ENCODE measurements around the gene C2CD5.
"Not testable (repeated sequence)": the region's sequence is repeated elsewhere in the genome, so short reads cannot be mapped to it uniquely, and the experiment has no call there.

C2CD5 gene

GRCh38 chr12:22477166-22477893 lies 67.0 kb downstream of the C2CD5 start:
- DNase-seq (ENCODE audit: low spot score), result no peak

DNA sequence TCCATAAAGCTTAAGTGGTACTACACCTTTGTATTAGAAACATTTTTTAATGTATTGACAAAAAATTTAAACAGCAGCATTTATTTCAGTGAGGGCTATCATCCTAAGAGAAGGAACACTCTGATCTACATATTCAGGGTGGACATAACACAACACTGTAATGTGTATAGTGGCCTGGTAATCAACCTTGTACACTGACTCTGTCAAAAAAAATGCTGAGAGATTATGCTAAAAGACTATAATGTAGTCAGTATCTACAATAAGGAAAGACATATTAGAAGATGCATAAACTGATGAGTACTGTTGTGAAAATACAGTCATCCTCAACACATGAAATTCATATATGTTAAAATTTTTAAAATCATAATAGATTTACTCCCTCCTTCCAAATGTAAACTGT lies 68.2 kb downstream of the C2CD5 start:
- no peak for DNase-seq (ENCODE audit: low spot score)

DNA sequence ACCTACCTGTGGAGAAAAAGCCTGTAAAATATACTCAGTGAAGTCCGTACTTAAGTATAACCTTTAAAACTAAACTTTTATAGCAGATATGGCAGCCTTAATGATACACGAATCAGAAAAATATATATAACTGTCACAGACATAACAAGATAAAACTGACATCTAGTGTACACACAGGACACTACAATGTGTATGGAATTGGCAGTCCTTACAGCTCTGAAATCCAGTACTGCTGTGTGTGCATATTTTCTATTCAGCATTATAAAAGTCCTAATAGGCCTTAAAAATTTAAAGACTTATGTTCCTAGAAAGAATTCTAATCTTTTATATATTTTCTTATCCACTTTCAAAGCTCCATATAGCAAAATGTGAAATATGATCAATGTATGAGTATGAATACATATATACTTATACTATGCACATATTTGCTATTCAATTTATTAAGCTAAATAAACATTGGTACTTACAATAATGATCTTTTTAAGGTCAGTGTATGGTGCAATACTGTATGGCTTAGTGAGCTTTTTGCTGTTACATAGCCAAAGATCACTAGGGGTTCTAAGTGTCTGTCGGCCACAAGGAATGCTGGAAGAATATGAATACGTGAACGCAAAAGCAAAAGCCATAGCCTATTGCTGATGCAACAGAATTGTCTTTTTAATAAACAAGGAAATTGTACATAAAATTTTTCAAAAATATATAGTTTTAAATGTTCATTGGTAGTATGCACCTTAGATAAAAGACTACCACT lies 69.2 kb downstream of the C2CD5 start:
- no peak for DNase-seq (ENCODE audit: low spot score)

- no peak for DNase-seq (ENCODE audit: low spot score)
Observed at GRCh38 chr12:22473212-22473611, 71.1 kb downstream of the C2CD5 start.

DNA sequence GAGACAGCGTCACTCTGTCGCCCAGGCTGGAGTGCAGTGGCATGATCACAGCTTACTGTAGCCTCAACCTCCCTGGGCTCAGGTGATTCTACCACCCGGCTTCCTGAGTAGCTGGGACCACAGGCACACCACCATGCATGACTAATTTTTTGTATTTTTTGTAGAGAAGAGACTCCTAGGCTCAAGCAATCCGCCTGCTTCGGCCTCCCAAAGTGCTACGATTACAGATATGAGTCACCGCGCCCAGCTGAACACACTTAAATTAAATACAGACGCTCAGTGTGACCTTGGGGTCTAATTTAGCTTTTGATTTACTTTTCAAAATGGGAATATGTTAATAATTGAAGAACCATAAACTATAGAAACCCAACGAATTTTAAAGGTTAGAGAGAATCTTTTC lies 77.2 kb downstream of the C2CD5 start:
- DNase-seq (ENCODE audit: low spot score), result peak; percentile 60

GRCh38 chr12:22463306-22463705 lies 81.0 kb downstream of the C2CD5 start:
- DNase-seq (ENCODE audit: low spot score), result no peak

DNA sequence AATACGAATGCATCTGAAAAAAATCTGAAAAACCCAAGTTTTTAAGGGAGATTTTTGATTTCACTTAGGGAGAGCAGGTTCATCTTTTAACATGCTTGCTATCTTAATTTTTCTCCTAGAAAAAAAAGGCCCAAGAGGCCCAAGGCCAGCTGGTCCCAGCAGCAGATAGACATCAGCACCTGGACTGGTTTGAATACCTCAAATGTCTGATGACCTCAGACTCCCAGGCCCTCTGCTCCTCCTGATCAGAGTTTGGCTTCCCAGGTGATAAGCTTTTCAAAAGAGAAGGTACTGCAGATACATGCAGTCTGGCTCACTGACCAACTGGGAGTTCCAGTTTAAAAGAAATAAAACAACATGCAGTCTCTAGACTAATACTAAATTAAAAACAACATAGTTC lies 82.6 kb downstream of the C2CD5 start:
- DNase-seq (ENCODE audit: low spot score), result no peak

- peak; percentile 53 for DNase-seq (ENCODE audit: low spot score)
Observed at GRCh38 chr12:22459838-22460490, 84.4 kb downstream of the C2CD5 start.

DNA sequence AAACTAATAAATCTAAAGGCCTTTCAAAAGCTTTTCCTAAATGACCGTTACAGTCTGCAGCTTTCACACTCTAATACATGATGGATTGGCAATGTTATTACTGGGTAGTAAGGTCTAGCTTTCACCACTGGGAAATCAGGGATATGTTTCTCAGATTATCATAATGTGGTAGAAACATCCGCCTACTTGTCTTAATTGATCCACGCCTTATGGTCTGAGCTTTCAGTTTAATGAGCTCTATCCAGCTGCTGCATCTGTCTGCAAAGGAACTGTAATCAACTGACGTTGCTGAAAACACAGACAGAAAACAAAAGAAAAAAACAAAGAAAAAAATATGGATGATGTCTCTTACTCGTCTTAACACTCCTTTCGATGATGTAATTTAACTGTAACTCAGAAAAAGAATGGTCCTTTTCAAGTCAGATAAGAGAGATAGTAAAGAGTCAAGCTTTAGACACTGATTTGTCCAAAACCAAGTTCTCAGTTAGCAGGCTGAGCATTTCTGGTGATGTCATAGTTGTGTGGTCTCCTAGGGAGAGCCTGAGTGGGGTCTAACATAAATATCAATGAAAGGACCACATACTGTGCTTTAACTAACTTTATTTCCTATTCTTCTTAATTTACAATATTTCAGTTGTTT lies 85.9 kb downstream of the C2CD5 start:
- no peak for DNase-seq (ENCODE audit: low spot score)

- no peak for DNase-seq (ENCODE audit: low spot score)
Observed at GRCh38 chr12:22457085-22457484, 87.3 kb downstream of the C2CD5 start.

DNA sequence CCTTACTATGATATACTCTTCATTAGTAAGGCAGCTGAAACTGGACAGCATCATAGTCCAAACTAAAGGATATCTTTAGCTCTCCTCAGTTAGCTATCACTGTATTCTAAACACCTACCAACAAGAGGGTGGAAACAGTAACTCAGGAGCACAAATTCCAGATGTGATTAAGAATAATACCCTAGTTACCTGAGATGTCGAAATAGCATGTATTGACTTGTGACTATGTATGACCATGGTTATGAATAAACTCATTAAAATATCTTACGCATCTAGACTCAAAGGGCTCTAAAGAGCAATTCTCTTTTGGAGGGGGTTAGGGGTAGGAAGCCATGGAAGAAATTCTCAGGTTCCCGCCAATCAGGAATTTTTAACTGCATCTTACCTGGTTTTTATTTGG lies 90.8 kb downstream of the C2CD5 start:
- DNase-seq (ENCODE audit: low spot score), result no peak

DNA sequence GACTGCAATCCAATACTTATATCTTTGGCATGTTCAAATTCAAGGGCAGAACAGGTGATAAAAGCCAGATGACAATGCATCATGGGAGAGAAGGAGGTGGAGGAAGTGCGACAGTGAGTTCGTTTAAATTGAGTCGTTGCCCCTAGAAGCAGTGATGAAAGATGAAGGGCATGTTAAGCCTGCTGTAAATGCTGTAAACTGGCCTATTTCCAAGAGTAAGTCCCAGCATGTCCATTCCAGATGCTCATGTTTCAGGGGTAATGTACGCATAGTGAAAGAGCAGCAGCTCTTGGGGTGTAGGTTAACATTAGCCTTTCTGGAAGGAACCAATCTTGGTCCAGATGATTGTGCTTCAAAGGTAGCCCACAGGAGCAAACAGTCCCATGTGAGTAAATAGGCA lies 97.1 kb downstream of the C2CD5 start:
- DNase-seq (ENCODE audit: low spot score), result no peak

GRCh38 chr12:22444317-22444665 lies 100.1 kb downstream of the C2CD5 start:
- DNase-seq (ENCODE audit: low spot score), result not testable (repeated sequence)

DNA sequence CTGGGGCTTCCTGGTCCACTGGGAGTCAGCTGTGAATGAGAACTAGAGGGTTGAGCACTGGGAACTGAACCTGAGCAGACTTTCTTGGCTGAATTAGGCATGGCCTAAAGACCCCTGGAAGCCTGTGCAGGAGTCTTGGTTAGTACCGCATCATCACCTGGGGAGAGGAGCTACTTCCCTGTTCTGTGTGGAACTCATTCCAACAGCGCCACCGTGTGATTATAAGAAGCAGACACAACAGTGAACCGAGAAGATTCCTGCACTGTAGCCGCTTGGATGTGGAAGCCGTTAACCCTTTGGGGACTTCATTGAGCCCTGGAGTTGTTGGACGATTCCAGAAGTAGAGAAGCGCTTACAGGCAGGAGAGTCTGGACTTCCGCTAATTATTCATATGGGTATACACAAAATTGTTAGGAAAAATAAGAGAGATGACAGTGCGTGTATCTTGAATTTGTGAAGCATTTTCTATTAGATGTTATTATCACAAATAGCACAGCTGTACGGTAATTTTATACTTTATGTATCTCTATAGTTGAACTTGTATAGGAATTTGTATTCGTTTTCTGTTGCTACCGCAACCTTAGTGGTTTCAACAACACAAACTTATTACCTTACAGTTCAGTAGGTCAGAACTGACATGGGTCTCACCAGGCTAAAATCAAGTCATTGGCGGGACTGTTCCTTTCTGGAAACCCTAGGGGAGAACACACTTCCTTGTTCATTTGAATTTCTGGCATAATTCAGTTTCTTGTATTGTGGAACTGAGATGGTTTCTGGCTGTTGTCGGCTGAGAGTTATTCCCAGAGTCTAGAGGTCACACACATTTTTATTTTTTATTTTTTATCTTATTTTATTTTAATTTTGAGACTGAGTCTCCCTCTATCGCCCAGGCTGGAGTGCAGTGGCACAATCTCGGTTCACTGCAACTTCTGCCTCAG lies 100.7 kb downstream of the C2CD5 start:
- peak; percentile 85 for DNase-seq (ENCODE audit: low spot score)

DNA sequence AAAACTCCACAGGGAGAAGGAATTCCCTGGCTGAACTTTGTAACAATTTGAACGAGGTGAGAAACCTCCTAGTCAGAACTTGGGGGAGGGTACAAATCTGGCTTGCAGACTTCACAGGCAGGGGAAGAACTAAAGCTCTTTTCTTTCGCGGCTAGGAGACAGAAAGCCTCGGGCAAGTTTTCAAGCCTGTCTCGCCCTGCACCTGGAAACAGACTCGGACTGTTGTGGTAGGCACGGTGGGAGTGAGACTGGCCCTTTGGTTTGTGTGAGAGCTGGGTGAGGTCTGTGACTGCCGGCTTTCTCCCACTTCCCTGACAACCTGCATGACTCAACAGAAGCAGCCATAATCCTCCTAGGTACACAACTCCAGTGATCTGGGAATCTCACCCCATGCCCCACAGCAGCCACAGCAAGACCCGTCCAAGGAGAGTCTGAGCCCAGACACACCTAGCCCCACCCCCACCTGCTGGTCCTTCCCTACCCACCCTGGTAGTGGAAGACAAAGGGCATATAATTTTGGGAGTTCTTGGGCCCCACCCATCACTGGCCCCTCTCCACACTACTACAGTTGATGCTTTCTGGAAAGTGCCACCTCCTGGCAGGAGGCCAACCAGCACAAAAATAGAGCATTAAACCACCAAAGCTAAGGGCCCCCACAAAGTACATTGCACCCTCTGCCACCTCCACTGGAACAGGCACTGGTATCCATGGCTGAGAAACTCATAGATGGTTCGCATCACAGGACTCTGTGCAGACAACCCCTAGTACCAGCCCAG lies 107.1 kb downstream of the C2CD5 start:
- peak; percentile 58 for DNase-seq (ENCODE audit: low spot score)

DNA sequence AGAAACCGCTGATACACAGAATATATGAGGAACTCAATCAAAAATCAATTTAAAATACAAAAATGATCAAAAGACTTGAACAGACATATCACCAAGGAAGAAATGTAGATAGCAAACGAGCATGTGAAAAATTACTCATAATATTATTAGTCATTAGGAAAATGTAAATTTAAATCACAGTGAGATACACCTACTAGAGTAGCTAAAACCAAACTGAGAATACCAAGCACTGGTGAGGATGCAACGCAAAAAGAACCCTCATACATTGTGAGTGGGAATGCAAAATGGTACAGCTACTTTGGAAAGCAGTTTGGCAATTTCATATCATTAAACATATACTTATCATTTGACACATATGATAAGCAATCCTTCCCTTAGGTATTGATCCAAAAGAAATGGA lies 108.8 kb downstream of the C2CD5 start:
- DNase-seq (ENCODE audit: low spot score), result no peak

GRCh38 chr12:22431693-22432251 lies 112.6 kb downstream of the C2CD5 start:
- DNase-seq (ENCODE audit: low spot score), result no peak

- no peak for DNase-seq (ENCODE audit: low spot score)
Observed at GRCh38 chr12:22416801-22417200, 127.5 kb downstream of the C2CD5 start.

DNA sequence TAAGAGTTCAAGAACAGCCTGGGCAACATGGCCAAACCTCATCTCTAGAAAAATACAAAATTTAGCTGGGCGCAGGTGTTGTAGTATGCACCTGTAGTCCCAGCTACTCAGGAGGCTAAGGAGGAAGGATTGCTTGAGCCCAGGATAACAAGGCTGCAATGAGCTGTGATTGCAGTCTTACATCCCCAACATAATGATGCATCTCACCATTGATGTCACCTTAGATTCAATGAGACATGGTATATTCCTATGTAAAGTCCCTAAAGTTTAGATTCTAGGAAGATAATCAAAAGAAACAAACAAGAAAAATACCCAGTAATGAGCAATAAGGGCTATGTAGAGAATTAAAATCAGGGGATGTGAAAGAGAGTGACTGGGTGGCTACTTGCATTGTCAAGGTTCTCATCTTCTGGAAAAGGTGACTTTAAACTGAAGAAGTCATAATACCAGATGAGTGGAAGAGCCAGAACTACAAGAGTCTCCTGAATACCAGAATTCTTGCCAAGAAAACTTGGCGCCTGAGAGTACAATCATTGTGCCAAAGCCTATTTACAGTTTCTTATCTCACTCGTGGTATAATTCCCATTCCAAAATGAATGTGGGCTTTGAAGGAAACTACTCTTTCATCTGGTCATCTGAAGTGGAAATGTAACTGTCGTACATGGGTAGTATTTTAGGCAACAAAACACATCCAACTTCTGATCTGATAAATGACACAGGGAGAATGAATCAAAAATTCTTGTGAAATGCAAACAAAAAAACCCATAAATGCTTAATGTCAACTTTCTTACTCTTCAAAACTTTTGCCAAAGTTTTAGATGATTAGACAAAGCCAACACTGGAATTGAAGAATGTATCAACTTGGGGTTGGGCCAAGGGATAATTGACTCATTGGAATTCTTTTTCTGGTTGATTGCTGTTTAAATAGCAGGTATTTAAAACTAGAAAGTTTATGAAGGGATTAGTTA lies 128.7 kb downstream of the C2CD5 start:
- DNase-seq (ENCODE audit: low spot score), result peak; percentile 22
